Measurements from ENCODE around the gene FOSL2.

The FOSL2 gene

DNA sequence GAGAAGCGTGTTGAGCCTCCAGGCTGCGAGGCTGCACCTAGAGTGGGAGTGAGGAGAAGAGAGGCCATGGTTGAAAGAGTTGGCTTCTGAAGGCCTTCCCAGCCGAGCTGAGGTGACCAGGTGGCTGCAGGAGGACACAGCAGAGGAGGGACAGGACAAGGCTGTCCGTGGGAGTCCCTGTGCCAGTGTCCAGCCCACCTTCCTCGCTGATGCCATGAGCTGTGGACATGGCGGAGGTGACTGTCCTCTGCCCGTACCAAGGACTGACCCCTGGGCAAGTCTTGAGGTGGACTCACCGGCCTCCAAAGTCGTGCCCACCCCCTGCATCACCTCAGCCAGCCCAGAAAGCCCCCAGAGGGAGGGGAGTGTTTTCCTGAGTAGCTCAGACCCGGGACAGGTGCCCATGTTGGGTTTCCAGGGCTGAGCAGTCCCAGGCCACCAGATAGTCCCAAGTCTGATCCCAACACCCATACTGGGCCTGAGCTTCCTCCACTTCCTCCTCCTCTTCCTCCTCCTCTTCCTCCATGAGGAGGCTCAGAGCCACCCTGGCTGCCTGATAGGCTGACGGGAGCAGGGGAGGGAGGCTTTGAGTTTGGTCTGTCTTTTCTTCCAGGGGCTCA is 43.0 kb upstream of the FOSL2 start:
- Histone ChIP-seq H3K4me2 (ENCODE audit: insufficient read depth, low read length) (no peak overlapping the region), H3K27me3 (ENCODE audit: insufficient read depth, low read length, poor library complexity) (no peaks in the 10 kb centered on the region), H3K9ac (ENCODE audit: low read depth, low read length) (no peak overlapping the region), H3K9me3 (ENCODE audit: insufficient read depth, low read length, severe bottlenecking) (no peaks in the 10 kb centered on the region), H3K36me3 (ENCODE audit: insufficient read depth, low read length) (no peaks in the 10 kb centered on the region), H3K79me2 (ENCODE audit: insufficient read depth, low read length) (no peaks in the 10 kb centered on the region), H3K4me1 (ENCODE audit: insufficient read depth, low read length) (no peaks in the 10 kb centered on the region), H2AFZ (ENCODE audit: low read depth, low read length) (no peak overlapping the region), H3K27ac (ENCODE audit: low read length) (no peak overlapping the region), H4K20me1 (ENCODE audit: insufficient read depth, low read length) (no peaks in the 10 kb centered on the region), H3K4me3 (ENCODE audit: low read depth in 1 of 2, low read length in 2 of 2) (no peak overlapping the region)
- DNase-seq: no peak
- ATAC-seq (ENCODE audit: insufficient read depth, low read depth): no peak
- TF ChIP-seq EZH2 (IDR thresholded peaks at IDR 0.05; ENCODE audit: borderline replicate concordance, low read depth, low read length, severe bottlenecking): no peak
- TF ChIP-seq, protein P1, sequence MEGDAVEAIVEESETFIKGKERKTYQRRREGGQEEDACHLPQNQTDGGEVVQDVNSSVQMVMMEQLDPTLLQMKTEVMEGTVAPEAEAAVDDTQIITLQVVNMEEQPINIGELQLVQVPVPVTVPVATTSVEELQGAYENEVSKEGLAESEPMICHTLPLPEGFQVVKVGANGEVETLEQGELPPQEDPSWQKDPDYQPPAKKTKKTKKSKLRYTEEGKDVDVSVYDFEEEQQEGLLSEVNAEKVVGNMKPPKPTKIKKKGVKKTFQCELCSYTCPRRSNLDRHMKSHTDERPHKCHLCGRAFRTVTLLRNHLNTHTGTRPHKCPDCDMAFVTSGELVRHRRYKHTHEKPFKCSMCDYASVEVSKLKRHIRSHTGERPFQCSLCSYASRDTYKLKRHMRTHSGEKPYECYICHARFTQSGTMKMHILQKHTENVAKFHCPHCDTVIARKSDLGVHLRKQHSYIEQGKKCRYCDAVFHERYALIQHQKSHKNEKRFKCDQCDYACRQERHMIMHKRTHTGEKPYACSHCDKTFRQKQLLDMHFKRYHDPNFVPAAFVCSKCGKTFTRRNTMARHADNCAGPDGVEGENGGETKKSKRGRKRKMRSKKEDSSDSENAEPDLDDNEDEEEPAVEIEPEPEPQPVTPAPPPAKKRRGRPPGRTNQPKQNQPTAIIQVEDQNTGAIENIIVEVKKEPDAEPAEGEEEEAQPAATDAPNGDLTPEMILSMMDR (IDR thresholded peaks at IDR 0.05; ENCODE audit: borderline replicate concordance, extremely low read depth, low read length, poor library complexity, severe bottlenecking): no peak

DNA sequence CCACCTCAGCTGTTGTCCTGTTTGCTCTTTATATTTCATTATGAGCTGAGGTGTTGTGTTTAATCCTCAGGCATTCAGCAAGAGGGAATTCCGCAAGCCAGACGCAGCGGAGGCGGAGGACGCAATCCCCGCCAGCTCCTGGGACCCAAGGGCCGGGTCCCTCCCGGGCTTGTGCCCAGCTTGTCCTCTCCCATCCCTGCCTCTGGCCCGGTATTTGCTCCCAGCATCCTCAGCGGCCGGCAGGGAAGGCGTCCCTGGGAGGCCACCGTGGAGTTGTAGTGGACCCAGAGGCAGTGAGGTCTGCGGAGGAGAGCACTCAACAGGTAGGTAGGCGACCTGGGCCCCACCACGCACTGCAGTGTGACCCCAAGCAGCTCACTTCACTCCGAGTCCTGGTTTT is 42.5 kb upstream of the FOSL2 start:
- no peaks in the 10 kb centered on the region for H3K27me3 ChIP-seq (ENCODE audit: insufficient read depth, low read length, poor library complexity)
- TF ChIP-seq EZH2 (IDR thresholded peaks at IDR 0.05; ENCODE audit: borderline replicate concordance, low read depth, low read length, severe bottlenecking): no peak
- TF ChIP-seq, protein P1 (IDR thresholded peaks at IDR 0.05; ENCODE audit: borderline replicate concordance, extremely low read depth, low read length, poor library complexity, severe bottlenecking): no peak
- no peak overlapping the region for H3K27ac ChIP-seq (ENCODE audit: low read length)
- no peak overlapping the region for H3K4me2 ChIP-seq (ENCODE audit: insufficient read depth, low read length)
- H3K4me1 ChIP-seq (ENCODE audit: insufficient read depth, low read length): no peaks in the 10 kb centered on the region
- H3K79me2 ChIP-seq (ENCODE audit: insufficient read depth, low read length): no peaks in the 10 kb centered on the region
- no peak for ATAC-seq (ENCODE audit: insufficient read depth, low read depth)
- no peak overlapping the region for H2AFZ ChIP-seq (ENCODE audit: low read depth, low read length)
- H3K4me3 ChIP-seq (ENCODE audit: low read depth in 1 of 2, low read length in 2 of 2): no peak overlapping the region
- H4K20me1 ChIP-seq (ENCODE audit: insufficient read depth, low read length): no peaks in the 10 kb centered on the region
- no peak for DNase-seq
- H3K9ac ChIP-seq (ENCODE audit: low read depth, low read length): no peak overlapping the region
- H3K9me3 ChIP-seq (ENCODE audit: insufficient read depth, low read length, severe bottlenecking): no peaks in the 10 kb centered on the region
- H3K36me3 ChIP-seq (ENCODE audit: insufficient read depth, low read length): no peaks in the 10 kb centered on the region

DNA sequence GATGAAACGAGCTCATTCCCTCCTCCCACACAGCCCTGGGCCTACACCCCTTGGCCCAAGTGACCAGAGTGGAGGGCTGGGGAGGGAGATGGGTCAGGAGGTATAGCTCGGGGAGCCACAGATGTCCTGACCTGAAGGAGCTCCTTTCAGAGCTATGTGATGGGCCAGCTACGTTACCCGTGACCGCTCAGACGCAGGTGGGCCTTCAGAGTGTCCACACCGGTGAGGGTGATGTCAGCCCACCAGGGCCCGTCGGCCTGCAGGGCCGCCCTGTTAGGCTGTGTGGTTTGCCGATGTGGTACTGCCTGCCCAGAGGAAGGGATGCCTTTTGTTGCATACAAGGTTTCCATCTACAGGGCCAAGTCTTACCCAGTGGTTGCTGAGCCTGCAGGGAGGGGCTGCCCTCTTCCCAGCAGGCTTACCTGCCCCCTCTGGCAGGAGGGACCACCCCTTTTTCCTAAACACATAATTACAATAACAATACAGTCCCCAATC is 41.8 kb upstream of the FOSL2 start:
- H2AFZ ChIP-seq (ENCODE audit: low read depth, low read length): no peak overlapping the region
- H3K4me1 ChIP-seq (ENCODE audit: insufficient read depth, low read length): no peaks in the 10 kb centered on the region
- no peak overlapping the region for H3K4me3 ChIP-seq (ENCODE audit: low read depth in 1 of 2, low read length in 2 of 2)
- no peak overlapping the region for H3K4me2 ChIP-seq (ENCODE audit: insufficient read depth, low read length)
- no peaks in the 10 kb centered on the region for H3K36me3 ChIP-seq (ENCODE audit: insufficient read depth, low read length)
- H3K27me3 ChIP-seq (ENCODE audit: insufficient read depth, low read length, poor library complexity): no peaks in the 10 kb centered on the region
- no peaks in the 10 kb centered on the region for H3K79me2 ChIP-seq (ENCODE audit: insufficient read depth, low read length)
- ATAC-seq (ENCODE audit: insufficient read depth, low read depth) (no peak), DNase-seq (no peak)
- H3K27ac ChIP-seq (ENCODE audit: low read length): no peak overlapping the region
- no peak overlapping the region for H3K9ac ChIP-seq (ENCODE audit: low read depth, low read length)
- no peaks in the 10 kb centered on the region for H3K9me3 ChIP-seq (ENCODE audit: insufficient read depth, low read length, severe bottlenecking)
- no peak for TF ChIP-seq EZH2 (IDR thresholded peaks at IDR 0.05; ENCODE audit: borderline replicate concordance, low read depth, low read length, severe bottlenecking)
- H4K20me1 ChIP-seq (ENCODE audit: insufficient read depth, low read length): no peaks in the 10 kb centered on the region

DNA sequence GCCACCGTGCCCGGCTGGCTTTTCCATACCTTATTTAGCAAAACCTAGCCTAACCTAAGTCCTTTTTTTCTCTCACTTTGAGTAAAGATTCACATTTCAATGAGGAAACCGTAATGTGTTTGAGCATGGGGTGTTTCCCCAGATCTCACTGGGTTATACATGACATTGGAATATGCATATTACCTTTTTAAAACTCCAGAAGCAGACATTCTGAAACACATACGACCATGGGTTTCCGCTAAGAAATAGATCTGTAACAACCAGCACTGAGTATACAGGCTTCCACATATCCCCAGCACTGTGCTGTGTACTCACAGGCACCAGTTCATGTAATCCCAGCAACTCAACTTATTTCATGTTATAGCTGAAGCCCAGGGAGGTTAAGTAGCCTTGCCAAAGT is 41.0 kb upstream of the FOSL2 start:
- Histone ChIP-seq H3K4me1 (ENCODE audit: insufficient read depth, low read length) (no peaks in the 10 kb centered on the region), H3K4me3 (ENCODE audit: low read depth in 1 of 2, low read length in 2 of 2) (no peak overlapping the region), H3K9me3 (ENCODE audit: insufficient read depth, low read length, severe bottlenecking) (no peaks in the 10 kb centered on the region), H3K79me2 (ENCODE audit: insufficient read depth, low read length) (no peaks in the 10 kb centered on the region), H3K27me3 (ENCODE audit: insufficient read depth, low read length, poor library complexity) (no peaks in the 10 kb centered on the region), H3K27ac (ENCODE audit: low read length) (no peak overlapping the region), H3K4me2 (ENCODE audit: insufficient read depth, low read length) (no peak overlapping the region), H4K20me1 (ENCODE audit: insufficient read depth, low read length) (no peaks in the 10 kb centered on the region), H3K36me3 (ENCODE audit: insufficient read depth, low read length) (no peaks in the 10 kb centered on the region), H2AFZ (ENCODE audit: low read depth, low read length) (no peak overlapping the region), H3K9ac (ENCODE audit: low read depth, low read length) (no peak overlapping the region)
- ATAC-seq (ENCODE audit: insufficient read depth, low read depth) (no peak), DNase-seq (no peak)
- TF ChIP-seq, protein P1 (IDR thresholded peaks at IDR 0.05; ENCODE audit: borderline replicate concordance, extremely low read depth, low read length, poor library complexity, severe bottlenecking): no peak
- no peak for TF ChIP-seq EZH2 (IDR thresholded peaks at IDR 0.05; ENCODE audit: borderline replicate concordance, low read depth, low read length, severe bottlenecking)
